OCI-LY3 (cell line): Measurements from ENCODE around the gene SPRED1.

Experiments used
- H2AFZ ChIP-seq: fragments of 200-600, 300-600 bp; shearing (Covaris generic); 2 replicates; pipeline ENCODE4 v1.6.0; 2014; ENCODE audit warnings: antibody characterized with exemption, low read depth, low read length
- H3K27ac ChIP-seq: fragments of 200-600, 300-600 bp; sonication (generic); 2 replicates; pipeline ENCODE4 v1.5.1; 2014; ENCODE audit warnings: mild to moderate bottlenecking, low read length, moderate library complexity, mixed read lengths
- H3K27me3 ChIP-seq: fragments of 200-600, 300-600 bp; sonication (generic); 2 replicates; pipeline ENCODE4 v1.6.1; 2014; ENCODE audit warnings: low read depth, low read length, mixed read lengths
- H3K36me3 ChIP-seq: fragments of 200-600, 300-600 bp; sonication (generic); replicated peaks from 2 replicates; pipeline ENCODE3; 2014; ENCODE audit warnings: low read depth, low read length, mixed read lengths
- H3K4me1 ChIP-seq: fragments of 300-600, 200-600 bp; sonication (generic); 2 replicates; pipeline ENCODE4 v1.6.1; 2014; ENCODE audit warnings: low read length, mixed read lengths
- H3K4me2 ChIP-seq: fragments of 200-600, 300-600 bp; sonication (generic); 2 replicates; pipeline ENCODE4 v1.6.1; 2014; ENCODE audit warnings: low read length, mixed read lengths
- H3K4me3 ChIP-seq: fragments of 300-600, 200-600 bp; sonication (generic); 2 replicates; pipeline ENCODE4 v1.5.1; 2014; ENCODE audit warnings: antibody characterized with exemption, mild to moderate bottlenecking, low read length, moderate library complexity
- H3K79me2 ChIP-seq: fragments of 300-600, 200-600 bp; shearing (Covaris generic); 2 replicates; pipeline ENCODE4 v1.6.1; 2014; ENCODE audit warnings: mild to moderate bottlenecking, low read length, mixed read lengths
- H3K9ac ChIP-seq: fragments of 300-600, 200-600 bp; shearing (Covaris generic); 2 replicates; pipeline ENCODE4 v1.6.0; 2014; ENCODE audit warnings: mild to moderate bottlenecking, low read length, moderate library complexity
- H3K9me3 ChIP-seq: fragments of 200-600, 300-600 bp; shearing (Covaris generic); 2 replicates; pipeline ENCODE4 v1.6.1; 2014; ENCODE audit warnings: low read length, mixed read lengths; ENCODE audit not compliant: insufficient read depth
- H4K20me1 ChIP-seq: fragments of 200-600, 300-600 bp; sonication (generic); 2 replicates; pipeline ENCODE4 v1.6.1; 2016; ENCODE audit warnings: low read length, mixed read lengths; ENCODE audit not compliant: insufficient read depth
- EZH2phosphoT487 ChIP-seq: fragments of 200-600 bp; shearing (Covaris generic); IDR thresholded peaks from 2 replicates; pipeline ENCODE4 v1.6.1; 2018; ENCODE audit warnings: antibody characterized with exemption, mixed run types, low read depth
- TF ChIP-seq, protein P1 (sequence below): fragments of 200-600, 300-600 bp; sonication (generic); IDR thresholded peaks from 2 replicates; pipeline ENCODE4 v1.5.1; 2014; ENCODE audit warnings: antibody characterized with exemption, low read length, low read depth

The SPRED1 gene

DNA sequence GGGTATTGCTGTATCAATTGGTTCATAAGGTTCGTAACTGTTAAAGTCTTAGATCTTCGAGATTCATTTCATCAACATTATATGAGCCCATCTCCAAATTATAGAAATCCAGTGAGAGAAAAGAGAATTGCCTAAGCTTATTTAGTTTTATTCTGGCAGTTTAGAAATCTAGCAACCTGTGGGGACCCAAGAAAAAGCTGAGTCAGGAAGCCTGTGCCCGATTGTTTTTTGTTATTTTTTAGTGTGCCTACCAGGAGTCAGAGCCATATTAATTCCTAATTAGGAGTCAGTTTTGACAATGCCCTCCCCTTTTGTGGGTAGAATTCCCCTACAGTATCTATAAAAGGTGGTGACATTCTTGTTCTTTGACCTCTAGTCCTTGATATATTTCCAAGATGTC lies 59.6 kb downstream of the SPRED1 start:
- H3K9me3 ChIP-seq = no peaks in the 10 kb centered on the region
- H3K79me2 ChIP-seq = no peaks in the 10 kb centered on the region
- H3K4me2 ChIP-seq = no peak overlapping the region
- H3K9ac ChIP-seq = no peak overlapping the region
- H3K4me3 ChIP-seq = no peak overlapping the region
- peaks cover 11% of the 10 kb centered on the region; the same call in 1 of the 2 replicates for H4K20me1 ChIP-seq
- H3K4me1 ChIP-seq = peaks cover 12% of the 10 kb centered on the region
- no peaks in the 10 kb centered on the region for H3K36me3 ChIP-seq
- H3K27me3 ChIP-seq = no peaks in the 10 kb centered on the region
- TF ChIP-seq, protein P1, sequence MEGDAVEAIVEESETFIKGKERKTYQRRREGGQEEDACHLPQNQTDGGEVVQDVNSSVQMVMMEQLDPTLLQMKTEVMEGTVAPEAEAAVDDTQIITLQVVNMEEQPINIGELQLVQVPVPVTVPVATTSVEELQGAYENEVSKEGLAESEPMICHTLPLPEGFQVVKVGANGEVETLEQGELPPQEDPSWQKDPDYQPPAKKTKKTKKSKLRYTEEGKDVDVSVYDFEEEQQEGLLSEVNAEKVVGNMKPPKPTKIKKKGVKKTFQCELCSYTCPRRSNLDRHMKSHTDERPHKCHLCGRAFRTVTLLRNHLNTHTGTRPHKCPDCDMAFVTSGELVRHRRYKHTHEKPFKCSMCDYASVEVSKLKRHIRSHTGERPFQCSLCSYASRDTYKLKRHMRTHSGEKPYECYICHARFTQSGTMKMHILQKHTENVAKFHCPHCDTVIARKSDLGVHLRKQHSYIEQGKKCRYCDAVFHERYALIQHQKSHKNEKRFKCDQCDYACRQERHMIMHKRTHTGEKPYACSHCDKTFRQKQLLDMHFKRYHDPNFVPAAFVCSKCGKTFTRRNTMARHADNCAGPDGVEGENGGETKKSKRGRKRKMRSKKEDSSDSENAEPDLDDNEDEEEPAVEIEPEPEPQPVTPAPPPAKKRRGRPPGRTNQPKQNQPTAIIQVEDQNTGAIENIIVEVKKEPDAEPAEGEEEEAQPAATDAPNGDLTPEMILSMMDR = no peak
- TF ChIP-seq EZH2phosphoT487 = no peak
- no peak overlapping the region for H3K27ac ChIP-seq
- no peak overlapping the region for H2AFZ ChIP-seq

DNA sequence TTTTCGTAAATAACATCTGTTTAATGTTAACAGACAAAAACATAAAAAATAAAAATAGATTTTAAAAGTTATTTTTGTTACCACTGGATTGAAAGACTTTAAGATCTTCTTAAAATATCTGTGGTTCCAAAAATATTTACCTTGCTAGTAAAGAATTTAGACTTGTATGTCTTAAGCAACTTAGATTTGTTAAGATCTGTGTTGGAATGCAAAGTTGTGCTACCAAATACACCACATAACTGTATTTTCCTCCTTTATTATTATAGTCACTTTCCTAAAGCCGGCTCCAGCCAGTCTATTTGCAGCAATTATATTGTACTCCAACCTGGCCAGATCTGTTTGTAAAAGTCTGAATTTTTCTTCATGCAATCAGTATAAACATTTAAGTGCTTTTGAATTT lies 63.7 kb downstream of the SPRED1 start:
- H2AFZ ChIP-seq = no peak overlapping the region
- H3K4me3 ChIP-seq = no peak overlapping the region
- no peak overlapping the region for H3K27ac ChIP-seq
- H3K4me2 ChIP-seq = no peak overlapping the region
- no peaks in the 10 kb centered on the region for H4K20me1 ChIP-seq
- no peaks in the 10 kb centered on the region for H3K4me1 ChIP-seq
- H3K36me3 ChIP-seq = no peaks in the 10 kb centered on the region
- no peaks in the 10 kb centered on the region for H3K9me3 ChIP-seq
- no peak overlapping the region for H3K9ac ChIP-seq
- H3K27me3 ChIP-seq = no peaks in the 10 kb centered on the region
- H3K79me2 ChIP-seq = no peaks in the 10 kb centered on the region
- TF ChIP-seq EZH2phosphoT487 = no peak
- TF ChIP-seq, protein P1 = no peak

DNA sequence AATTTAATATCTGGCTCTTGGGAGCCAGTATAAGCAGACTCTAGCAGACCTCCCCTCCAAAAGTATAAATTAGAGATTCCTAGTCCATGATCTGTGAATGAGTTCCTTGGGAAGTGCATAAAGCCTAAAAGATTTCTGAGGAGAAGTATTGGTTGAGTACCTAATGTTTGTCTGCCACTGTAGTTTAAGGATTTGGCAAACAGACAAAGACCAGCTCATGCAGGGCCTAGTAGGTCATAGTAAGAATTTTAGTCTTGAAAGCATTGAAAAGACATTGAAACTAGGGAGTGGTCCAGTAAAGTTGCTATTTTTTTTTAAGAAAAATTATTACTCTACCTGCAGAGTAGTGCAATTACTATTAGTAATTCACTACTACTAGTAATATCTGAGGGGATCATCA lies 67.5 kb downstream of the SPRED1 start:
- no peaks in the 10 kb centered on the region for H4K20me1 ChIP-seq
- no peak overlapping the region for H3K4me2 ChIP-seq
- H3K79me2 ChIP-seq = no peaks in the 10 kb centered on the region
- H2AFZ ChIP-seq = no peak overlapping the region
- no peaks in the 10 kb centered on the region for H3K27me3 ChIP-seq
- no peak overlapping the region for H3K9ac ChIP-seq
- TF ChIP-seq EZH2phosphoT487 = no peak
- TF ChIP-seq, protein P1 = no peak
- no peak overlapping the region for H3K4me3 ChIP-seq
- no peaks in the 10 kb centered on the region for H3K4me1 ChIP-seq
- H3K27ac ChIP-seq = no peak overlapping the region
- H3K36me3 ChIP-seq = peaks cover 3% of the 10 kb centered on the region
- H3K9me3 ChIP-seq = no peaks in the 10 kb centered on the region

DNA sequence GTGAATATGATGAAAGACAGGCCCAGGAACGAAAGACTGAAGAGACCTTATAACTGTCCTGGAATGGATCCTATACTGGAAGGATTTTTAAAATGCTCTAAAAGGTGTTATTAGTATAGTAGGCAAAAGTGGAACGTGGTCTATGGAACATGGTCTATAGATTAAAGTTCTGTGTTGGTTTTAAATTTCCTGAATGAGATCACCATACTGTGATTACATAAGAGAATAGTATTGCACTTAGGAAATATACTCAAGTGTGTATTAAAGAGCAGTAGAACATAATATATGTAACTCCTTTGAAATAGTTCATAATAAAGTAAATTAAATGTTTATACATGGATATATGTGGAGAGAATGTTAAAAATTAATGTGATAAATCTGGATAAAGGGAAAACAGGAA lies 68.2 kb downstream of the SPRED1 start:
- Histone ChIP-seq H3K27me3 (no peaks in the 10 kb centered on the region), H3K27ac (no peak overlapping the region), H3K36me3 (peaks cover 3% of the 10 kb centered on the region), H3K9ac (no peak overlapping the region), H2AFZ (no peak overlapping the region), H4K20me1 (no peaks in the 10 kb centered on the region), H3K79me2 (no peaks in the 10 kb centered on the region), H3K4me2 (no peak overlapping the region), H3K9me3 (no peaks in the 10 kb centered on the region), H3K4me3 (no peak overlapping the region), H3K4me1 (no peaks in the 10 kb centered on the region)
- TF ChIP-seq, protein P1 = no peak
- TF ChIP-seq EZH2phosphoT487 = no peak
